HCEC 1CT (cell line): ENCODE data around the gene GOLIM4.

Experiments used
- DNase-seq: peaks from one replicate; pipeline ENCODE4 v3.0.0-alpha.2; 2017

GOLIM4 gene

GRCh38 chr3:168096210-168096652 is 507 bp upstream of the GOLIM4 start:
- peak; percentile 90 for DNase-seq

DNA sequence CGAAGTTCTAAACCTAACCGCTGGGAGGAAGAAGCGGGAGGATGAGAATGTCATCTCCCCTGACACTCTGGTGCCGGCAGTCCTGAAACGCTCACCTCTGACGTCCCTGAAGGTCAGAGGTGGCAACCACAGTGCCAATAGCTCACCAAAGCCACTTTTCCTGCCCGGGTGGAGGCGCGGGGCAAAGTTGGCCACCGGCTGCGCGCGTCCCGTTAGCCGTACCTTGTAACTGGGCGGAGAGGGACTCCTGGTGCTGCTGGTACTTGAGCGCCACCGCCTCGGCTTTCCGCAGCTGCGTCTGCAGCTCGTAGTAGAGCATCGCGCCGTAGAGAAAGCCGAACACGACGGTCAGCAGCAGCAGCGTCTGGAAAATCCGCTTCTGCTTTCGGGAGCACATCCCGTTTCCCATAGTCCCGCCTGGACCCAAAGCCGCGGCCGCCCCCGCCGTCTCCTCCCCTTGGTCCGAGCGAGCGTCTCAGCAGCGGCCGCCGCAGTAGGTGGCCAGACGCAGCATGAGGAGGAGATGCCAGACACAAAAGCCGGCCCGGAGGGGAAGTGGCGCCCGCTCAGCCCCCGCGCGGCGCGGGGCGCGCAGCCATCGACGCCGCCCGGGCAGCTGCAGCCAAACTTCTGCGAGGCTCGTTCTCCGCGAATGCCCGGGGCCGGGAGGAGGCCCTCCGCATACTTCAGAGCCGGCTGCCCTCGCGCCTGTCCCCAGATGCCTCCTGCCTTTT is 680 bp downstream of the GOLIM4 start:
- peak; percentile 81 for DNase-seq

- no peak for DNase-seq
Observed at GRCh38 chr3:168094580-168094876, 1.2 kb downstream of the GOLIM4 start.

GRCh38 chr3:168093790-168094189 is 1.9 kb downstream of the GOLIM4 start:
- DNase-seq: no peak

- DNase-seq: no peak
Observed at GRCh38 chr3:168093229-168093628, 2.5 kb downstream of the GOLIM4 start.

DNA sequence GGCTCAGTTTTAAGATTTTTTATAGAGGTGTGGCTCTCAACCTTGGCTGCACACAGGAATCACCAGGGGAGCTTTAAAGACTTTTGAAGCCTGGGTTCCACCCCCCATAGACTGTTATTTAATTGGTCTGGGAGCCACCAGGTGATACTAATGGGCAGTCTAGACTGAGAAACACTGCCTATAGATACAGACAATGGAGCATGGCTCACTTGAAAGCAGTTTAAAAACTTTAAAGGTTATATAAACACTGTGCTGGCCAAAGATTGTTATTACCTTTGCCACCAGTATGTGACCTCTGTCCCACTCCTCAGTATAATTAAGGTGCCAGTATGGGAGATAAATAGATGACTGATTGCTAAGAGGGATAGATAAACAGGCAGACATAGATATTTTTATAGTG is 3.8 kb downstream of the GOLIM4 start:
- DNase-seq: no peak

DNA sequence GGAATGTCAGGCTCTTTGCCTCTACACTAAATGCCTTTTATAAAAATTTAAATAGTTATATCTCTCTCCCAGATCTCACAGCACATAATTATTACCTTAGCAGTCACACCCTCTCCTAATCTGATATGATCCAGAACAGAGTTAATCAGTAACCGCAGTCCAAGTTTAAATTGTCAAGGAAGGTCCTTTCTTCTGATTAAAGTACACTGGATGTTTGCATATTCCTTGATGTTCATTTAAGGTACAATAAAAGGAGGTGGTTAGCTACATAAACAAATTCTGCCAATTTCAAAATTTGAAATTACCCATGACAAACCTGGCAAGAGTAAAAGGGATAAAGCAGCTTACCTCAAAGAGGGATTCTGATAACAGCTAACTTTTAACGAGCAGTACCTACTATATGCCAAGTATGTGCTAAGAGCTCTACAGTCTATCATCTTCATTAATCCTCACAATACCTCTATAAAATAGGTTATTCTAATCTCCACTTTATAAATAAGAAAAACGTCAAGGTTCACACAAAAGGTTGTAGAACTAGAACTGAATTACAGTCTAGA is 4.3 kb downstream of the GOLIM4 start:
- no peak for DNase-seq

DNA sequence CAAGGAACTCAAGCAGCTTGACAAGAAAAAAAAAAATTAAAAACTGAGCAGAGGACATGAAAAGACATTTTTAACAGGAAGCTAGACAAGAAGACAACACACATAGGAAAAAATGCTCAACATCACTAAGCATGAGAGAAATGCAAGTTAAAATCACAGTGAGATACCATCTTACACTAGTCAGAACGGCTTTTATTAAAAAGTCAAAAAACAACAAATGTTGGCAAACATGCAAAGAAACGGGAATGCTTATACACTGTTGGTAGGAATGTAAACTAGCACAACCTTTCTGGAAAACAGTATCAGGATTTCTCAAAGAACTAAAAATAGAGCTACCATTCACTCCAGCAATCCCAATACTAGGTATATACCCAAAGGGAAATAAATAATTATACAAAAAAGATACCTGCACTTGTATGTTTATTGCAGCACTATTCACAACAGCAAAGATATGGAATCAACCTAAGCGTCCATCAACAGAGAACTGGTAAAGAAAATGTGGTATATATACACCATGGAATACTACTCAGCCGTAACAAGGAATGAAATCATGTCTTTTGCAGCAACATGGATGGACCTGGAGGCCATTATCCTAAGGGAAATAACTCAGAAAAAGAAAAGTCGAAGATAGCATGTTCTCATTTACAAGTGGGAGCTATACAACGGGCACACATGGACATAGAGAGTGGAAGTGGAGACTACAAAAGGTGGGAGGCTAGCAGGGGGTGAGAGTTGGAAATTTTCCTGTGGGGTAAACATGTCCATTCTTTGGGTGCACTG is 5.2 kb downstream of the GOLIM4 start:
- no peak for DNase-seq

GRCh38 chr3:168089179-168089771 is 6.4 kb downstream of the GOLIM4 start:
- no peak for DNase-seq

DNA sequence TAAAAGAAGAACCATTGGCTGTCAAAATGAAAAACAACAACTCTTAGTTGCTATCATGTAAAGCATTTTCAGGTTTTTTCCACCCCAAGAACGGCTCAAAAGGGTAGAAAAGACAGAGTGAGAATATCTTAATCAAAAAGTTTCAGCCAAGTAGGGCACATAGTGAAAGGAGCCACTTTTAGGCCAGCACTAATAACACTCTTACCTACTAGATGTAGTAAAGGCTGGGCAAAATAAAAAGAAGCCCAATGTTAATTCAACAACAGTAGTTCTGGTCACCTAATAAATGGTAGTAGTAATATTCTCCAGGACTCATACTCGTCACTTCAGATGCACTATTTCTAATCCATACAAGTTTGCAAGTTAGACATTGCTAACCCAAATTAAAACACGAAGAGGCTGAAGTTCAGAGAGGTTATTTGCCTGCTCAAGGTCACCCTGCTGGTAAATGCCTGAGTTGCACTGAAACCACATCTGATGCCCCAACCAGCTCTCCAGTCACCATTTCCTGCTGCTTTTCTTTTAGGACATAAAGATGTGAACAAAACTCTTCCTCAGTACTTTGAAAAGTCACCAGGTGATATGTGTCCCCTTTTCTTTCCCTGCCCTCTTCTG is 7.5 kb downstream of the GOLIM4 start:
- peak; percentile 41 for DNase-seq

DNA sequence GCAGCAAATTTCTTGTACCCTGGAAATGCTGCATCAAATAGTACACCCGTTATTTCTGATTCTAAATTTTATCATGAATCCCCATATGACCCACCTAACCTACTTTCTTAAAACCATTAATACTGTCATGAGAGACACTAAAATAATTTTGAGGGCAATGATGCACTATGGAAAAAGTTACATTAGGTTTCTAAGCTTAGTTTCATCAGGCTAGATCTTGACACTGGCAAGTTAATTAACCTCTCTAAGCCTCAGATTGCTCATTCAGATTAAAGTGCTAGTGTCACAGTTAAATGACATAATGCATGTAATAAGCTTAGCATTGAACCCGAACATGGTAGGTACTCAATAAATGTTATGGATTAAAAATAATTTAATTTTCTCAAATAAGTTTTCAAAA is 8.2 kb downstream of the GOLIM4 start:
- no peak for DNase-seq

- DNase-seq: no peak
Observed at GRCh38 chr3:168086541-168087260, 9.0 kb downstream of the GOLIM4 start.

GRCh38 chr3:168085491-168086119 is 10.1 kb downstream of the GOLIM4 start:
- DNase-seq: no peak

DNA sequence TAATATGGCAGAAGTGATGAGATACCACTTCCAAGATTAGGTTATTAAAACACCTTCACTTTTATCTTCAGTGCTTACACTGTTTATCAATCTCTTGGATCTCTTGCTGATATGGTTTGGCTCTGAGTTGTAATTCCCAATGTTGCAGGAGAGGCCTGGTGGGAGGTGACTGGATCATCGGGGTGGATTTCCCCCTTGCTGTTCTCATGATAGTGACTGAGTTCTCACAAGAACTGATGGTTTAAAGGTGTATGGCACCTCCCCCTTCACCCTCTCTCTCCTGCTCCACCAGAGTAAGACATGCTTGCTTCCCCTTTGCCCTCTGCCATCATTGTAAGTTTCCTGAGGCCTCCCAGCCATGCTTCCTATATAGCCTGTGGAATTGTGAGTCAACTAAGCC is 11.8 kb downstream of the GOLIM4 start:
- DNase-seq: no peak

GRCh38 chr3:168081856-168082255 is 13.9 kb downstream of the GOLIM4 start:
- no peak for DNase-seq

DNA sequence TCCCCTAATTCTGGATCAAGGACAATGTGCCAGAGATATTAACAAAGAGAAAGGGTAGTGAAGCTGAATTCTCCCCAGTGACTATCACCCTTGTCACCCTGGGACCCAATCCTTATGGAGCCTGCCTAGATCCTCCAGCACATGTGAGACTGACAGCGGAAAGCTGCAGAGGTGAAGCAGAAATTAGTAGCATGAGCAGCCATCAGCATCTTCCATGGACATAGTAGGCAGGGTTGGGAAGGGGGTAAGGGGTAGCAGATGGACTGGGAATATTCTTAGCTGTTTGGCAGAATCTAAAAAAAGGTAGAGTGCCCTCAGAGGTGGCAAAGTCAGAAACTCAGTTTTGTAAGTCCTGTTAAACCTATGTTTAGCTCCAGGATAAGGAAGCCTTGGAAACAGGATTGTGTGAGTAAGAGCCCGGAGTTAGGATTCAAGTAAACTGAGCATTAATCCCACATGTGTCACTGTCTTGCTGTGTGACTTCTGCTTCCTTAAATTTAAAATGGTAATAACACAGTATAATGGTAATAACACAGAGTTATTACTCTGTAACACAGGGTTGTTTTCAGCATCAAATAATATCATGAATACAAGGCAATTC is 14.5 kb downstream of the GOLIM4 start:
- DNase-seq: peak; percentile 67

DNA sequence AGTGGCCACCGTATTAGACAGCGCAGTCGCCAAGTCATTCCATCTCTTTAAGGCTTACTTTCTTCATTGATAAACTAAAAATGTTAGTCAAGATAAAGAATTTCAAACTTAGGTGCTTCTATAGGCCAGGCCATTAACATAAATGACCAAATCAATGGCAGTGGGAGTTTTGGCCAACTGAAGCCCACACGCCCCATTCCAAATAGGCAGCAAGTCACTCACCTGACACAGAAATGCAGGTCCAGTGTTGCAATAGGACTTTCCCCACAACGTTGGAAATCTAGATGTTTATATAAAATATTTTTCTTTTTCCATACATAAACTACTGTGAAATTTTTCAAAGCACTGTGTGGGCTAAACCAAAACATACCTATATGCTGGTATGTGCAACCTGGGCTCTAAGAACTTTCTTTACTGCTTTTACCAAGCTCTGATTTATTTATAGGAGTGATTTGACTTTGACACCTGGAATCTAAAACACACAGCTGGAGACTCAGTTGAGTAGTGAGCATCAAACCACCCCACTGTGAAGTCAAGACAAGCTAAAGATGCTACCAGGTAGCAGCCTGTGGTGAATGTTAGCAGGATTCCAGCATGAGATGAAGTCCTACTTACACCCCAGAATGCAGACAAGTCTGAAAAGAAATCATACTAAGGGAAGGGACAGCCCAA is 15.1 kb downstream of the GOLIM4 start:
- DNase-seq: no peak

DNA sequence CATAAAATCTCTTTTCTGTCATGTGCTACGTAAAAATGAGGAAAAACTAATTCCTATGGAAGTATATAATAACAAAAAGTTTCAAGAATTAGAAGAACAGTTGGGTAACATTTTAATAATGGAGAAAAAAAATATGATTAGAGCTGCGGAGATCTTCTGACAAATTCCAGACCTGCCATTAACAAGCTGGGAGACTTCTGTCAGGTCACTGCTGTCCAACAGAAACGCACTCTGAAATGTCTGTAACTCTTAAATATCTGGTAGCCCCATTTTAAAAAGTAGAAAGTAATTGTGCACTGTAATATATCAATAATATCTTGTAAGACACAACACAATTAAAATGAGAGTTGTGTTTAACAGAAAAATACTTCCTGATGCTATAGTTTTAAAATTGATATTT is 15.7 kb downstream of the GOLIM4 start:
- no peak for DNase-seq

- DNase-seq: peak; percentile 46
Observed at GRCh38 chr3:168077091-168077490, 18.6 kb downstream of the GOLIM4 start.

GRCh38 chr3:168073842-168074605 is 21.7 kb downstream of the GOLIM4 start:
- DNase-seq: peak; percentile 17

DNA sequence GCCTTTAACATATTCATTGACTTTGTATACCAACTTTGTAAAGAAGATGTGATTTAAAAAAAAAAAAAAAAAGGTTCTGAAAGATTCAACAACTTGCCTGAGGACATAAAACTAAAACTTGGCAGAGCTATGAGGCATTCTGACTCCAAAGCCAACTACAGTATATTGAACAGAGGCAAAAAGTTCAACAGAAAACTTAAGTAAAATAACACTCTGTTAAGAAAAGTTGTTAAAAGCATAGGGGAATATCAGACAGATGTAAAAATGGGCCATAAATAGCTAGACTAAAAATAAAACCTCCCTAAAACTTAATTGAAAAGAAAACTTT is 23.4 kb downstream of the GOLIM4 start:
- DNase-seq: no peak
